ENCODE measurements around the gene FBXO9. TPM values are rescaled to one million over a fixed set of nuclear protein-coding genes. Genes with fewer than 3 reads are reported as not detected.

Gene FBXO9
- total RNA-seq (2014; rRNA removed) = 27.8 and 33.5 TPM in 2 replicates
- 38.0 TPM for polyA plus RNA-seq (2012)

GRCh38 chr6:53065266-53066076, at the start of gene FBXO9:
TSS of gene FBXO9 (plus strand) at chr6:53065404. CDS start at chr6:53065790, 386 bp downstream.
- DNase-seq (ENCODE audit: low read depth) = no peak

GRCh38 chr6:53015486-53015885, 49.7 kb upstream of the FBXO9 start:
- DNase-seq (ENCODE audit: low read depth) = no peak

GRCh38 chr6:53018446-53018845, 46.8 kb upstream of the FBXO9 start:
- no peak for DNase-seq (ENCODE audit: low read depth)

GRCh38 chr6:53020005-53020744, 45.0 kb upstream of the FBXO9 start:
- DNase-seq (ENCODE audit: low read depth) = no peak

GRCh38 chr6:53023323-53023722, 41.9 kb upstream of the FBXO9 start:
- DNase-seq (ENCODE audit: low read depth) = no peak

GRCh38 chr6:53026526-53026925, 38.7 kb upstream of the FBXO9 start:
- DNase-seq (ENCODE audit: low read depth) = no peak

- no peak for DNase-seq (ENCODE audit: low read depth)
Observed at GRCh38 chr6:53027131-53027718, 38.0 kb upstream of the FBXO9 start.

- no peak for DNase-seq (ENCODE audit: low read depth)
Observed at GRCh38 chr6:53028467-53028866, 36.7 kb upstream of the FBXO9 start.

GRCh38 chr6:53029257-53029656, 35.9 kb upstream of the FBXO9 start:
- DNase-seq (ENCODE audit: low read depth) = no peak

- no peak for DNase-seq (ENCODE audit: low read depth)
Observed at GRCh38 chr6:53029761-53030160, 35.4 kb upstream of the FBXO9 start.

GRCh38 chr6:53031281-53031680, 33.9 kb upstream of the FBXO9 start:
- no peak for DNase-seq (ENCODE audit: low read depth)

GRCh38 chr6:53032849-53033248, 32.4 kb upstream of the FBXO9 start:
- no peak for DNase-seq (ENCODE audit: low read depth)

- DNase-seq (ENCODE audit: low read depth) = peak; percentile 91
Observed at GRCh38 chr6:53033764-53034163, 31.4 kb upstream of the FBXO9 start.

- peak; percentile 40 for DNase-seq (ENCODE audit: low read depth)
Observed at GRCh38 chr6:53035549-53036213, 29.5 kb upstream of the FBXO9 start.

- DNase-seq (ENCODE audit: low read depth) = no peak
Observed at GRCh38 chr6:53038141-53038540, 27.1 kb upstream of the FBXO9 start.

GRCh38 chr6:53038596-53038995, 26.6 kb upstream of the FBXO9 start:
- no peak for DNase-seq (ENCODE audit: low read depth)

GRCh38 chr6:53041356-53041755, 23.8 kb upstream of the FBXO9 start:
- peak; percentile 46 for DNase-seq (ENCODE audit: low read depth)

GRCh38 chr6:53042112-53042511, 23.1 kb upstream of the FBXO9 start:
- peak; percentile 89 for DNase-seq (ENCODE audit: low read depth)

GRCh38 chr6:53043581-53043980, 21.6 kb upstream of the FBXO9 start:
- peak; percentile 68 for DNase-seq (ENCODE audit: low read depth)

GRCh38 chr6:53044071-53044470, 21.1 kb upstream of the FBXO9 start:
- peak; percentile 80 for DNase-seq (ENCODE audit: low read depth)

- DNase-seq (ENCODE audit: low read depth) = no peak
Observed at GRCh38 chr6:53044572-53044971, 20.6 kb upstream of the FBXO9 start.

All from LHCN-M2 (cell line).